ENCODE results near the gene C10orf67.

C10orf67 gene

DNA sequence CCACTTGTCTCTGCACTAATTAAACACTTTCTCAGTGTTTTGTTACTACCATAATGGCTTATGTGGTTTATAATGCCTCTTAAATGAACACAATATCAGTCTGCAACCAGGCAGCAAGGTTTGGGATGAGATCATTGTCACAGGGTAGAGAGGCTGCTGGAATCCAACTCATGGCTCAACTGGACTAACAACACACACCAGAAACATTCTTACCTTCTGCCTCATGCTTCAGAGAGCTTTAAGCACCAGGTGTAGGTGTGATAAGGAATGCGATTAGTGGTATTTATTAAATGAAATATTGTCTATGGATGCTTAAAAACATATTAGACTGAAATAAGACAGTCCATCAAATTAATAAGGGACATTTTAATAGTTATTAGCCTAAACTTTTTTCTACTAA, 127.1 kb downstream of the C10orf67 start:
- H2AFZ ChIP-seq (ENCODE audit: low read depth, low read length): no peak overlapping the region
- no peaks in the 10 kb centered on the region for H3K27me3 ChIP-seq (ENCODE audit: low read depth, low read length)
- H4K20me1 ChIP-seq (ENCODE audit: insufficient read depth, low read length): no peaks in the 10 kb centered on the region
- no peaks in the 10 kb centered on the region for H3K36me3 ChIP-seq (replicated peaks; ENCODE audit: low read depth, low read length)
- no peak overlapping the region for H3K4me3 ChIP-seq (ENCODE audit: low read length)
- no peak overlapping the region for H3K27ac ChIP-seq (ENCODE audit: low read length)
- no peak overlapping the region for H3K9ac ChIP-seq (ENCODE audit: low read length)
- H3K4me2 ChIP-seq (ENCODE audit: low read length): no peak overlapping the region
- TF ChIP-seq, protein P1, sequence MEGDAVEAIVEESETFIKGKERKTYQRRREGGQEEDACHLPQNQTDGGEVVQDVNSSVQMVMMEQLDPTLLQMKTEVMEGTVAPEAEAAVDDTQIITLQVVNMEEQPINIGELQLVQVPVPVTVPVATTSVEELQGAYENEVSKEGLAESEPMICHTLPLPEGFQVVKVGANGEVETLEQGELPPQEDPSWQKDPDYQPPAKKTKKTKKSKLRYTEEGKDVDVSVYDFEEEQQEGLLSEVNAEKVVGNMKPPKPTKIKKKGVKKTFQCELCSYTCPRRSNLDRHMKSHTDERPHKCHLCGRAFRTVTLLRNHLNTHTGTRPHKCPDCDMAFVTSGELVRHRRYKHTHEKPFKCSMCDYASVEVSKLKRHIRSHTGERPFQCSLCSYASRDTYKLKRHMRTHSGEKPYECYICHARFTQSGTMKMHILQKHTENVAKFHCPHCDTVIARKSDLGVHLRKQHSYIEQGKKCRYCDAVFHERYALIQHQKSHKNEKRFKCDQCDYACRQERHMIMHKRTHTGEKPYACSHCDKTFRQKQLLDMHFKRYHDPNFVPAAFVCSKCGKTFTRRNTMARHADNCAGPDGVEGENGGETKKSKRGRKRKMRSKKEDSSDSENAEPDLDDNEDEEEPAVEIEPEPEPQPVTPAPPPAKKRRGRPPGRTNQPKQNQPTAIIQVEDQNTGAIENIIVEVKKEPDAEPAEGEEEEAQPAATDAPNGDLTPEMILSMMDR (IDR thresholded peaks at IDR 0.05; ENCODE audit: low read depth, low read length): no peak
- TF ChIP-seq EZH2phosphoT487 (IDR thresholded peaks at IDR 0.05; ENCODE audit: low read depth): no peak
- H3K9me3 ChIP-seq (ENCODE audit: insufficient read depth, low read length): no peaks in the 10 kb centered on the region
- no peaks in the 10 kb centered on the region for H3K4me1 ChIP-seq (ENCODE audit: low read length)
- no peaks in the 10 kb centered on the region for H3K79me2 ChIP-seq (ENCODE audit: low read length)

DNA sequence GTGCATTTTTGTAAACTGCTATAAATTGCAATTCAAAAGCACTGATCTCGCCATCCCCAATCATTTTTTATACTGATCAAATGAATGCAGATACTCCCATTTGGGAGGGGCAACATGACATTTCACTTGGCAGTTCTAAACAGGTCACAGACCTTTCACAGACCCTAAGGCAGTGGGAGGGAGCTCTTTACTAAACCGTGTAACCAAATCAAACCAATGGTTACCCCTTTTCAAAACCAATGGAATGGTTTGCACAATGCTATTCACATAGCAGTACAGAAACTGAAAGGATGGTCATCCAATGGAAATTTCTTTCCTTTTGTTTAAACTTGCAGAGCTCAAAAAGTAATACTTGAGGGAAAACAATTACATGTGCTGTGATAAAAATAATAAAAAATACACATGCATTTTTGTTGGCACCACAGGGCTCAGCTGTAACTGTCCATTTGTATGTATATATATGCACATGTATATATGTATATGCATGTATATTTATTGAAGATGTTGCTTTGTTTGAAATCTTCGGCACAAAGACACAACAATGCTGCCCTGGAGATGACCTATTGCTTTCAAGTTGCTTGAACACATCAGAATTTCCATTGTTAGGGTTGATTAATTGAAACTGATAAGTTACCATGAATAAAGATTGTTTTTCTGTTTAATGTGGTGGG, 138.5 kb downstream of the C10orf67 start:
- no peaks in the 10 kb centered on the region for H3K27me3 ChIP-seq (ENCODE audit: low read depth, low read length)

DNA sequence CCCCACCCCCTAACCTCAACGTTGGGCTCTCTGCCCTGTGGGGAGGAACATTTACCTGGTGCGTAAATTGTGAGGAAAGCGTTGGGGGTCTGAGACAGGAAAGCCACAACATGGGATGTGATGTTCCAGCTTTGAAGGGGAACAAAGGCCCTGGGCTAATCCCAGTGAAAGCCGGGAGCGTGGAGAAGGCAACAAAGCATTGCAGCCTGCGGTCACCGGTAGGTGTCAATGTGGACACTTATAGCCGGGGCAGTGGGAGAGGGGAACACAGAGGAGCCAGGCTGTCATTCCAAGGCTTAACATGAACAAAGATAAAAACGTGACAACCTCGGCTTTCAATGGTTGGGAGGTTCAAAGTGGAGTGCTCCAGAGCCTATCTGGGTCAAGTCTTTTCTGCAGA, 139.8 kb downstream of the C10orf67 start:
- no peaks in the 10 kb centered on the region for H3K79me2 ChIP-seq (ENCODE audit: low read length)
- no peaks in the 10 kb centered on the region for H3K36me3 ChIP-seq (replicated peaks; ENCODE audit: low read depth, low read length)
- TF ChIP-seq, protein P1 (IDR thresholded peaks at IDR 0.05; ENCODE audit: low read depth, low read length): no peak
- no peak for TF ChIP-seq EZH2phosphoT487 (IDR thresholded peaks at IDR 0.05; ENCODE audit: low read depth)
- H3K4me3 ChIP-seq (ENCODE audit: low read length): no peak overlapping the region
- no peak overlapping the region for H2AFZ ChIP-seq (ENCODE audit: low read depth, low read length)
- H3K4me1 ChIP-seq (ENCODE audit: low read length): no peaks in the 10 kb centered on the region
- H3K9ac ChIP-seq (ENCODE audit: low read length): no peak overlapping the region
- no peak overlapping the region for H3K27ac ChIP-seq (ENCODE audit: low read length)
- H4K20me1 ChIP-seq (ENCODE audit: insufficient read depth, low read length): no peaks in the 10 kb centered on the region
- no peaks in the 10 kb centered on the region for H3K27me3 ChIP-seq (ENCODE audit: low read depth, low read length)
- H3K9me3 ChIP-seq (ENCODE audit: insufficient read depth, low read length): no peaks in the 10 kb centered on the region
- no peak overlapping the region for H3K4me2 ChIP-seq (ENCODE audit: low read length)

More for the DNA sequence above, 138.5 kb downstream of the C10orf67 start:
- H3K36me3 ChIP-seq (replicated peaks; ENCODE audit: low read depth, low read length): no peaks in the 10 kb centered on the region
- no peak overlapping the region for H3K9ac ChIP-seq (ENCODE audit: low read length)
- no peaks in the 10 kb centered on the region for H3K9me3 ChIP-seq (ENCODE audit: insufficient read depth, low read length)
- TF ChIP-seq EZH2phosphoT487 (IDR thresholded peaks at IDR 0.05; ENCODE audit: low read depth): no peak
- TF ChIP-seq, protein P1 (IDR thresholded peaks at IDR 0.05; ENCODE audit: low read depth, low read length): no peak
- no peaks in the 10 kb centered on the region for H4K20me1 ChIP-seq (ENCODE audit: insufficient read depth, low read length)
- no peak overlapping the region for H2AFZ ChIP-seq (ENCODE audit: low read depth, low read length)
- no peaks in the 10 kb centered on the region for H3K4me1 ChIP-seq (ENCODE audit: low read length)
- no peak overlapping the region for H3K27ac ChIP-seq (ENCODE audit: low read length)
- H3K4me3 ChIP-seq (ENCODE audit: low read length): no peak overlapping the region
- no peaks in the 10 kb centered on the region for H3K79me2 ChIP-seq (ENCODE audit: low read length)
- no peak overlapping the region for H3K4me2 ChIP-seq (ENCODE audit: low read length)

DNA sequence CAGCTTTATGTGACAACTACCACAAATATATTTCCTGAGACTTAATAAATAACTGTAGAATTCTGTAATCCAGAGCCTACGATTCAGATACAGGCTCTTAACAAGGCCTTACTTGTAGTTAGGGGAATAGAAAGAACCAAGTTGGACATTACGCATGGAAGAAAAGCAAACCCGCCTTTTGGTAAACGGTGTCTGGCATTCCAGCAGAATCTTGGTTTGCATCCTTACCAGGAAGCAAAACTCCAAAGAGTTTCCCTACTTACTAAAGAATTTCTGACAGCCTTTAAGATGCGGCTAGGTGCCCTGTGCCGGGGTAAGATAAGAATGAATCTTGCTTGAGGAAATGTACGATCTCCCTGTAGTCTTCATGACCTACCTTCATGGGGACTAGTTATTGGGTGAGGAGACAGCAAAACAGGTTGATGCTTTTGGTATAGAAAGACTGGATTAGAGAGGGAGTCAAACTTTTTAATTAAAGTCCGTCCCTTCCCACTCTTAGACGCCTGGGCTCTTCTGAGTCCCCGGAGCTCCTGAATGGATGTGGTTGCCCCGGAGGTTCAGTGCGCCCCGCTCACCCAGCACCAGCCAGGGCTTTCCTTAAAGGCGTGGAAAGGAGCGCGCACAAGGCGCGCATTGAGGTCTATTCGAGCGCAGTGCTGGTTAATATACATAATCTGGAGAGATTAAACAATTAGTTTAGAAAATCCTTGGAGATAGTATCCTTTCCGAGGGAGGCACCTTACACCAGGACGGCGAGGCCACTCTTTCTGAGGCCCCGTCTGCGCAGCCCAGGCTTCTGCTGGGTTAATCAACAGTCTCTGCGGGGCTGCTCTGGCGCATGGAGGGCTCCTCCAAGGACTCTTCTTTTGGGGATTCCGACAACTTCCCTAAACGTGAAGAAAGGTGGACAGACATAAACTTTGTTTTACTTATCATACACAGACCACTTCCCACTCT, 140.9 kb downstream of the C10orf67 start:
- no peak overlapping the region for H2AFZ ChIP-seq (ENCODE audit: low read depth, low read length)
- H3K27ac ChIP-seq (ENCODE audit: low read length): no peak overlapping the region
- H3K79me2 ChIP-seq (ENCODE audit: low read length): no peaks in the 10 kb centered on the region
- TF ChIP-seq, protein P1 (IDR thresholded peaks at IDR 0.05; ENCODE audit: low read depth, low read length): no peak
- no peak for TF ChIP-seq EZH2phosphoT487 (IDR thresholded peaks at IDR 0.05; ENCODE audit: low read depth)
- H3K4me2 ChIP-seq (ENCODE audit: low read length): no peak overlapping the region
- H3K9me3 ChIP-seq (ENCODE audit: insufficient read depth, low read length): no peaks in the 10 kb centered on the region
- H3K4me3 ChIP-seq (ENCODE audit: low read length): no peak overlapping the region
- no peaks in the 10 kb centered on the region for H3K36me3 ChIP-seq (replicated peaks; ENCODE audit: low read depth, low read length)
- H3K27me3 ChIP-seq (ENCODE audit: low read depth, low read length): no peaks in the 10 kb centered on the region
- H4K20me1 ChIP-seq (ENCODE audit: insufficient read depth, low read length): no peaks in the 10 kb centered on the region
- H3K4me1 ChIP-seq (ENCODE audit: low read length): no peaks in the 10 kb centered on the region
- H3K9ac ChIP-seq (ENCODE audit: low read length): no peak overlapping the region
